NT2/D1 (cell line): ENCODE results near the gene FOXC2.

Source experiments
- YY1 ChIP-seq: IDR thresholded peaks from 2 replicates; pipeline ENCODE4 v1.6.1; 2011; ENCODE audit not compliant: insufficient read length, insufficient read depth
- ZNF274 ChIP-seq: IDR thresholded peaks from 2 replicates; pipeline ENCODE4 v1.6.1; 2011; ENCODE audit warnings: mild to moderate bottlenecking, low read depth, low read length

- TF ChIP-seq YY1, result no peak
- no peak for TF ChIP-seq ZNF274
Measured at GRCh38 chr16:86579268-86580062, 12.8 kb downstream of the FOXC2 start.
